Medulla oblongata (tissue), 1 donor: ENCODE results near the gene IRX1.

Experiments used
- DNase-seq: peaks from one replicate; pipeline ENCODE4 v3.0.0-alpha.2; 2015; ENCODE audit errors: extremely low spot score

The IRX1 gene

GRCh38 chr5:3595006-3595961 lies at the start of gene IRX1:
Gene IRX1, plus strand, starts transcription at chr5:3595832. Its CDS starts 274 bp downstream, at chr5:3596106.
- DNase-seq = peak; percentile 56

- no peak for DNase-seq
Observed at GRCh38 chr5:3546028-3546427, 49.6 kb upstream of the IRX1 start.

GRCh38 chr5:3564116-3564515 lies 31.5 kb upstream of the IRX1 start:
- DNase-seq = no peak

GRCh38 chr5:3564827-3565518 lies 30.7 kb upstream of the IRX1 start:
- no peak for DNase-seq

- no peak for DNase-seq
Observed at GRCh38 chr5:3584724-3585531, 10.7 kb upstream of the IRX1 start.

- DNase-seq = no peak
Observed at GRCh38 chr5:3590161-3590966, 5.3 kb upstream of the IRX1 start.

- DNase-seq = no peak
Observed at GRCh38 chr5:3590967-3591900, 4.4 kb upstream of the IRX1 start.

- no peak for DNase-seq
Observed at GRCh38 chr5:3592298-3592697, 3.3 kb upstream of the IRX1 start.

GRCh38 chr5:3593771-3594509 lies 1.7 kb upstream of the IRX1 start:
- DNase-seq = no peak

GRCh38 chr5:3594510-3595005 lies 1.1 kb upstream of the IRX1 start:
- DNase-seq = peak; percentile 42

- no peak for DNase-seq
Observed at GRCh38 chr5:3596261-3596825, 711 bp downstream of the IRX1 start.

GRCh38 chr5:3596857-3597166 lies 1.2 kb downstream of the IRX1 start:
- DNase-seq = no peak

GRCh38 chr5:3597167-3598007 lies 1.8 kb downstream of the IRX1 start:
- peak; percentile 32 for DNase-seq

GRCh38 chr5:3598207-3598606 lies 2.6 kb downstream of the IRX1 start:
- DNase-seq = no peak

- no peak for DNase-seq
Observed at GRCh38 chr5:3598769-3599211, 3.2 kb downstream of the IRX1 start.

GRCh38 chr5:3599226-3600105 lies 3.8 kb downstream of the IRX1 start:
- DNase-seq = no peak
